Measurements from ENCODE around the gene FARS2.

The FARS2 gene

DNA sequence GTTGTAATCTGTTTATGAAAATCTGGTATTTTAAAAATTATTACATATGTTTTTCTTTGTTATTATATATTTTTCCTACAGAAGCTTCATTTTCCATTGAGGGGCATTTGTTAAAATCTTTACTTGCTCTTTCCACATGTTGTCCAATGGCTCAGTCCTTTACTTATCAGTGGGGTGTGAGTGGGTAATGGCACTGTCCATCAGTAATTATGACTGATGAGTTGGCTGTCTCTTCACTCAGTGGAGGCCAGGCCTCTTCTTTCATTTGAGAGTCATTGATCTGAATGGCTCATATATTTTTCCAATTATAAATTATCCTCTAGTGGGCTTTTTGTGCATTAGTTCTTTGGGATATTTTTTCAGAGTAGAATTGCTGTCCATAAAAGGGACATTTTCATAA, 45.7 kb downstream of the FARS2 start:
- peaks cover 19% of the 10 kb centered on the region for H3K4me1 Mint-ChIP-seq
- peaks cover 42% of the 10 kb centered on the region for H3K27me3 Mint-ChIP-seq (ENCODE audit: low read depth)
- no peaks in the 10 kb centered on the region for H3K9me3 Mint-ChIP-seq
- TF ChIP-seq, protein P1, sequence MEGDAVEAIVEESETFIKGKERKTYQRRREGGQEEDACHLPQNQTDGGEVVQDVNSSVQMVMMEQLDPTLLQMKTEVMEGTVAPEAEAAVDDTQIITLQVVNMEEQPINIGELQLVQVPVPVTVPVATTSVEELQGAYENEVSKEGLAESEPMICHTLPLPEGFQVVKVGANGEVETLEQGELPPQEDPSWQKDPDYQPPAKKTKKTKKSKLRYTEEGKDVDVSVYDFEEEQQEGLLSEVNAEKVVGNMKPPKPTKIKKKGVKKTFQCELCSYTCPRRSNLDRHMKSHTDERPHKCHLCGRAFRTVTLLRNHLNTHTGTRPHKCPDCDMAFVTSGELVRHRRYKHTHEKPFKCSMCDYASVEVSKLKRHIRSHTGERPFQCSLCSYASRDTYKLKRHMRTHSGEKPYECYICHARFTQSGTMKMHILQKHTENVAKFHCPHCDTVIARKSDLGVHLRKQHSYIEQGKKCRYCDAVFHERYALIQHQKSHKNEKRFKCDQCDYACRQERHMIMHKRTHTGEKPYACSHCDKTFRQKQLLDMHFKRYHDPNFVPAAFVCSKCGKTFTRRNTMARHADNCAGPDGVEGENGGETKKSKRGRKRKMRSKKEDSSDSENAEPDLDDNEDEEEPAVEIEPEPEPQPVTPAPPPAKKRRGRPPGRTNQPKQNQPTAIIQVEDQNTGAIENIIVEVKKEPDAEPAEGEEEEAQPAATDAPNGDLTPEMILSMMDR (IDR thresholded peaks at IDR 0.05; ENCODE audit: unreplicated experiment in 3 of 3), result no peak
- no peak overlapping the region for H3K27ac Mint-ChIP-seq
- peaks cover 6% of the 10 kb centered on the region for H3K36me3 Mint-ChIP-seq (ENCODE audit: low read depth)
- no peak overlapping the region for H3K4me3 Mint-ChIP-seq

DNA sequence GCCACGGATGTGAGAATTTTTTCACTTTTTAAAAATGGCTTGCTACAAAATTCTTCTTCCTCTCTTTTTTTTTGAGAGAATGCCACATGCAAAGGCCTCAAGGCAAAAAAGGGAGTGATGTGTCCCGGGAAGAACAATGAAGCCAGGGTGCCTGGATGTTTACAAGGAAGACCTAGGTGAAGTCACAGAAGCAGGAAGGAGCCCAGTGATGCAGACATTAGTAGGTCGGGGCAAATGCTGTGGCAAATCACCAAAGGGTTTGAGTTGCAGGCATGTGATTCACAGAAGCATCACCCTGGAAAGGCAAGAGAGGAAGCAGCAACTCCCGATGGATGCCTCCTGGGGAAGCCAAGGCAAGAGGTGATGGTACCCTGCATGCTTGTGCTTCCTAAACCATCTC, 46.8 kb downstream of the FARS2 start:
- H3K9me3 Mint-ChIP-seq, result no peaks in the 10 kb centered on the region
- TF ChIP-seq, protein P1 (IDR thresholded peaks at IDR 0.05; ENCODE audit: unreplicated experiment in 3 of 3), result no peak
- no peak overlapping the region for H3K27ac Mint-ChIP-seq
- peaks cover 36% of the 10 kb centered on the region for H3K27me3 Mint-ChIP-seq (ENCODE audit: low read depth)
- H3K36me3 Mint-ChIP-seq (ENCODE audit: low read depth), result peaks cover 6% of the 10 kb centered on the region
- peaks cover 12% of the 10 kb centered on the region for H3K4me1 Mint-ChIP-seq
- H3K4me3 Mint-ChIP-seq, result no peak overlapping the region

- peaks cover 28% of the 10 kb centered on the region for H3K4me1 Mint-ChIP-seq
- TF ChIP-seq, protein P1 (IDR thresholded peaks at IDR 0.05; ENCODE audit: unreplicated experiment in 3 of 3), result no peak
- no peak overlapping the region for H3K27ac Mint-ChIP-seq
- H3K4me3 Mint-ChIP-seq, result no peak overlapping the region
- peaks cover 20% of the 10 kb centered on the region for H3K27me3 Mint-ChIP-seq (ENCODE audit: low read depth)
- H3K9me3 Mint-ChIP-seq, result no peaks in the 10 kb centered on the region
- H3K36me3 Mint-ChIP-seq (ENCODE audit: low read depth), result no peaks in the 10 kb centered on the region
These were observed 53.0 kb downstream of the FARS2 start for GRCh38 chr6:5314191-5314865.

GRCh38 chr6:5315881-5316280, 54.6 kb downstream of the FARS2 start:
- TF ChIP-seq, protein P1 (IDR thresholded peaks at IDR 0.05; ENCODE audit: unreplicated experiment in 3 of 3), result no peak
- Mint-ChIP-seq H3K36me3 (ENCODE audit: low read depth) (no peaks in the 10 kb centered on the region), H3K27ac (no peak overlapping the region), H3K9me3 (no peaks in the 10 kb centered on the region), H3K4me3 (no peak overlapping the region), H3K4me1 (peaks cover 28% of the 10 kb centered on the region), H3K27me3 (ENCODE audit: low read depth) (peaks cover 15% of the 10 kb centered on the region)

- no peaks in the 10 kb centered on the region for H3K36me3 Mint-ChIP-seq (ENCODE audit: low read depth)
- H3K9me3 Mint-ChIP-seq, result peaks cover 3% of the 10 kb centered on the region
- H3K27me3 Mint-ChIP-seq (ENCODE audit: low read depth), result peaks cover 14% of the 10 kb centered on the region
- no peak overlapping the region for H3K4me3 Mint-ChIP-seq
- H3K4me1 Mint-ChIP-seq, result peaks cover 28% of the 10 kb centered on the region
- no peak overlapping the region for H3K27ac Mint-ChIP-seq
- TF ChIP-seq, protein P1 (IDR thresholded peaks at IDR 0.05; ENCODE audit: unreplicated experiment in 3 of 3), result no peak
These were observed 55.6 kb downstream of the FARS2 start for GRCh38 chr6:5316951-5317350.

GRCh38 chr6:5318617-5319272, 57.4 kb downstream of the FARS2 start:
- Mint-ChIP-seq H3K27me3 (ENCODE audit: low read depth) (peaks cover 6% of the 10 kb centered on the region), H3K27ac (no peak overlapping the region), H3K9me3 (peaks cover 14% of the 10 kb centered on the region), H3K4me1 (peaks cover 24% of the 10 kb centered on the region), H3K4me3 (no peak overlapping the region), H3K36me3 (ENCODE audit: low read depth) (peaks cover 11% of the 10 kb centered on the region)
- TF ChIP-seq, protein P1 (IDR thresholded peaks at IDR 0.05; ENCODE audit: unreplicated experiment in 3 of 3), result no peak
